Neuronal stem cell (in vitro differentiated cells): ENCODE data around the gene ZC3H7B.

Experiments
- DNase-seq: peaks from one replicate; pipeline ENCODE4 v3.0.0-alpha.2; 2013; ENCODE audit warnings: low spot score
- H2AFZ ChIP-seq: one replicate; pipeline ENCODE4 v1.6.1; 2013; ENCODE audit warnings: mild to moderate bottlenecking, low read length, inconsistent platforms
- H2AK5ac ChIP-seq: 2 replicates; pipeline ENCODE4 v1.6.1; 2013; ENCODE audit warnings: low read depth, mild to moderate bottlenecking, inconsistent platforms, low read length, moderate library complexity, mixed read lengths
- H2BK120ac ChIP-seq: 2 replicates; pipeline ENCODE4 v1.6.1; 2013; ENCODE audit warnings: low read depth, mild to moderate bottlenecking, inconsistent platforms, low read length, moderate library complexity, mixed read lengths
- H2BK12ac ChIP-seq: one replicate; pipeline ENCODE4 v1.6.1; 2013; ENCODE audit warnings: low read length, inconsistent platforms
- H2BK15ac ChIP-seq: 2 replicates; pipeline ENCODE4 v1.6.1; 2013; ENCODE audit warnings: mild to moderate bottlenecking, low read length, inconsistent platforms, mixed read lengths
- H2BK5ac ChIP-seq: one replicate; pipeline ENCODE4 v1.6.1; 2013; ENCODE audit warnings: inconsistent platforms, mild to moderate bottlenecking, low read length, moderate library complexity
- H3K14ac ChIP-seq: one replicate; pipeline ENCODE4 v1.6.1; 2013; ENCODE audit warnings: low read length, inconsistent platforms
- H3K18ac ChIP-seq: 2 replicates; pipeline ENCODE4 v1.6.1; 2013; ENCODE audit warnings: low read length, inconsistent platforms
- H3K23ac ChIP-seq: 2 replicates; pipeline ENCODE4 v1.6.1; 2013; ENCODE audit warnings: low read depth, mild to moderate bottlenecking, mixed read lengths, low read length, inconsistent platforms; ENCODE audit not compliant: poor library complexity
- H3K27ac ChIP-seq: replicated peaks from 3 replicates; pipeline ENCODE4 v1.5.1; 2013; ENCODE audit warnings: low read length, inconsistent platforms
- H3K27me3 ChIP-seq, 3 experiments: 2 replicates each; pipeline ENCODE4 v1.6.1; 2013; ENCODE audit warnings: low read length in 3 of 3, mild to moderate bottlenecking in 2 of 3, inconsistent platforms in 1 of 3, low read depth in 1 of 3, mixed read lengths in 1 of 3, moderate library complexity in 1 of 3; ENCODE audit not compliant: control insufficient read depth in 3 of 3, insufficient read depth in 3 of 3
- H3K36me3 ChIP-seq, 2 donors: replicated peaks in 1 of 2; 2 replicates each; pipeline ENCODE4 v1.6.1; 2013; ENCODE audit warnings: low read length in 2 of 2; ENCODE audit not compliant: control insufficient read depth in 2 of 2, insufficient read depth in 2 of 2
- H3K4ac ChIP-seq: 2 replicates; pipeline ENCODE4 v1.6.1; 2013; ENCODE audit warnings: inconsistent platforms, mild to moderate bottlenecking, low read length, moderate library complexity
- H3K4me1 ChIP-seq, 2 donors: 1 replicate in 1 of 2; 2 replicates in 1 of 2; pipeline ENCODE4 v1.6.1; 2013; ENCODE audit warnings: low read length in 2 of 2, low read depth in 1 of 2; ENCODE audit not compliant: control insufficient read depth in 2 of 2, insufficient read depth in 1 of 2
- H3K4me2 ChIP-seq: one replicate; pipeline ENCODE4 v1.6.1; 2013; ENCODE audit warnings: mild to moderate bottlenecking, low read length, inconsistent platforms; ENCODE audit not compliant: insufficient read depth, poor library complexity, severe bottlenecking
- H3K4me3 ChIP-seq, 2 donors: 2 replicates each; pipeline ENCODE4 v1.5.1; 2013; ENCODE audit warnings: low read length in 2 of 2, mild to moderate bottlenecking in 2 of 2, inconsistent platforms in 1 of 2, moderate library complexity in 1 of 2
- H3K79me1 ChIP-seq: one replicate; pipeline ENCODE4 v1.6.1; 2013; ENCODE audit warnings: low read depth, mild to moderate bottlenecking, inconsistent platforms, low read length, moderate library complexity
- H3K9ac ChIP-seq: one replicate; pipeline ENCODE4 v1.6.1; 2013; ENCODE audit warnings: mild to moderate bottlenecking, low read depth, low read length, inconsistent platforms; ENCODE audit not compliant: poor library complexity
- H3K9me3 ChIP-seq, 2 donors: replicated peaks in 1 of 2; 2 replicates each; pipeline versions ENCODE3 to v1.6.1; 2013; ENCODE audit warnings: low read length in 2 of 2, mild to moderate bottlenecking in 2 of 2, inconsistent platforms in 1 of 2, low read depth in 1 of 2, mixed read lengths in 1 of 2, moderate library complexity in 1 of 2; ENCODE audit not compliant: control insufficient read depth in 2 of 2, insufficient read depth in 1 of 2
- H4K8ac ChIP-seq: one replicate; pipeline ENCODE4 v1.6.1; 2013; ENCODE audit warnings: low read depth, mild to moderate bottlenecking, inconsistent platforms, low read length, moderate library complexity
- H4K91ac ChIP-seq: one replicate; pipeline ENCODE4 v1.6.1; 2013; ENCODE audit warnings: low read length, low read depth, mild to moderate bottlenecking, inconsistent platforms; ENCODE audit not compliant: poor library complexity
- WGBS, 2 donors: extraction: QIAGEN DNeasy Blood & Tissue Kit; methylation state at CpG; one replicate each; pipeline ENCODE4 v1.1.7; 2013; ENCODE audit warnings: missing lambda C conversion rate in 2 of 2, mixed read lengths in 1 of 2; ENCODE audit not compliant: insufficient read length in 2 of 2, insufficient replicate concordance in 1 of 2; ENCODE audit errors: extremely low coverage in 2 of 2; 5-methylcytosine and 5-hydroxymethylcytosine counted together

Gene ZC3H7B

DNA sequence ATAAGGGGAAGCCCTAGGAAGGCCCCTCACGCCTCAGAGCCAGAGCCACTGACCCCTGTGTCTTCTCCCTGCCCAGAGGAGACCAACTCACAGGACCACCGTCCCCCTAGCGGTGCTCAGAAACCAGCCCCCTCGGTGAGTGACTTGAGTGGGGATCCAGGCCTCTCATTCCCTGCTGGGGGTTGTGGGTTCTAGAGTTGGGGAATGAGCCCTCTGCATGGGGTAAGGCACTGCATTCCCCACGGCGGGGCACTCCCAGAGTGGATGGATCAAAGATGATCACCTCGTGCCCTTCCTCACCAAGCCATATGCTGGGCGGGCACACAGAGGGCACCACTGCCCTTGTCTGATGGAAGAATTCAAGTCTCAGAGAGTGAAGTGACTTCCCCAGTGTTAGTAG lies 39.7 kb downstream of the ZC3H7B start:
- no peak overlapping the region for H4K91ac ChIP-seq
- no peak overlapping the region for H3K14ac ChIP-seq
- no peak overlapping the region for H2AFZ ChIP-seq
- DNase-seq = no peak
- H3K27ac ChIP-seq = no peak overlapping the region
- no peak overlapping the region for H2BK15ac ChIP-seq
- no peak overlapping the region for H3K18ac ChIP-seq
- no peaks in the 10 kb centered on the region for H3K27me3 ChIP-seq
- no peak overlapping the region for H3K4ac ChIP-seq
- H3K23ac ChIP-seq = no peak overlapping the region
- H3K4me2 ChIP-seq = no peak overlapping the region
- WGBS, 2 donors = no CpG with 5 or more reads among the region's 8 CpGs
- no peak overlapping the region for H4K8ac ChIP-seq
- no peak overlapping the region for H3K9ac ChIP-seq
- no peaks in the 10 kb centered on the region for H3K4me1 ChIP-seq
- peaks cover 2% of the 10 kb centered on the region for H3K79me1 ChIP-seq
- H2BK12ac ChIP-seq = no peak overlapping the region
- H3K9me3 ChIP-seq = no peaks in the 10 kb centered on the region
- H3K4me3 ChIP-seq = no peak overlapping the region
- H2BK5ac ChIP-seq = no peak overlapping the region
- H3K36me3 ChIP-seq = peaks cover 29 to 73% of the 10 kb centered on the region in 2 donors
- H2BK120ac ChIP-seq = no peak overlapping the region
- no peak overlapping the region for H2AK5ac ChIP-seq

DNA sequence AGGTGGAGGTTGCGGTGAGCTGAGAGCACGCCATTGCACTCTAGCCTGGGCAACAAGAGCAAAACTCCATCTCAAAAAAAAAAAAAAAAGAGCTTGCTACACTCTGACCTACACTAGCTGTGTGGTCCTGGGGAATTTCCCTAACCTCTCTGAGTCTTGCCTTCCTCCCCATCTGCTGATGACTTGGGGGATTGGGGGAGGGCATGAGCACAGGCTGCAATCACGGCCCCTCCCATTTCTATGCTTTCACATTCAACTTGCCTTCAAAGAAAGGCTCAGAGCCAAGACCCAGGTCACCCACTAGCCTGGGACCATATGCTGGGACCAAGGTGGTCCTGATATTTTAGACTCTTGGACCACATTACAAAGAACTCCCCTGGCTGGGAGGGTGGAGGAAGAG lies 40.7 kb downstream of the ZC3H7B start:
- no peak overlapping the region for H2AK5ac ChIP-seq
- H3K4me3 ChIP-seq = no peak overlapping the region
- no CpG with 5 or more reads among the region's 3 CpGs for WGBS, 2 donors
- no peak overlapping the region for H3K4ac ChIP-seq
- DNase-seq = no peak
- H2BK5ac ChIP-seq = no peak overlapping the region
- H3K4me1 ChIP-seq = no peaks in the 10 kb centered on the region
- H2AFZ ChIP-seq = no peak overlapping the region
- no peak overlapping the region for H4K8ac ChIP-seq
- no peak overlapping the region for H2BK120ac ChIP-seq
- H3K18ac ChIP-seq = no peak overlapping the region
- no peak overlapping the region for H3K4me2 ChIP-seq
- no peaks in the 10 kb centered on the region for H3K9me3 ChIP-seq
- no peak overlapping the region for H3K9ac ChIP-seq
- H2BK12ac ChIP-seq = no peak overlapping the region
- peaks cover 2% of the 10 kb centered on the region for H3K79me1 ChIP-seq
- H4K91ac ChIP-seq = no peak overlapping the region
- no peaks in the 10 kb centered on the region for H3K27me3 ChIP-seq
- no peak overlapping the region for H3K14ac ChIP-seq
- H2BK15ac ChIP-seq = no peak overlapping the region
- no peak overlapping the region for H3K27ac ChIP-seq
- H3K23ac ChIP-seq = no peak overlapping the region
- peaks cover 35 to 81% of the 10 kb centered on the region in 2 donors for H3K36me3 ChIP-seq

DNA sequence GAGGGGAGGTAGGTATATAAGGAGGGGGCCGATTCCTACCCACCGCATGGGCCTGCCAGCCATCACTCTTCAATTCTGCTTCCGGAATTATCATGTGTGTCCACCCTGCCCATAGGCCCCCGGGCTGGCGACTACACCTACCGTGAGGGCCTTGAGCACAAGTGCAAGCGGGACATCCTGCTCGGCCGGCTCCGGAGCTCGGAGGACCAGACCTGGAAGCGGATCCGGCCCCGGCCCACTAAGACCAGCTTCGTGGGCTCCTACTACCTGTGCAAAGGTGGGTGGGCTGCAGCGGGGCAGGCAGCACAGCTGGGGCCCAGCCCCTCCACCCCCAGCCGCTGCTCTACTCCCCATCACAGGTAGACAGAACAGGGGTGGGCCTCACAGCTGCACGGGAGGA lies 42.0 kb downstream of the ZC3H7B start:
- H4K91ac ChIP-seq = no peak overlapping the region
- WGBS, 2 donors = no CpG with 5 or more reads among the region's 18 CpGs

DNA sequence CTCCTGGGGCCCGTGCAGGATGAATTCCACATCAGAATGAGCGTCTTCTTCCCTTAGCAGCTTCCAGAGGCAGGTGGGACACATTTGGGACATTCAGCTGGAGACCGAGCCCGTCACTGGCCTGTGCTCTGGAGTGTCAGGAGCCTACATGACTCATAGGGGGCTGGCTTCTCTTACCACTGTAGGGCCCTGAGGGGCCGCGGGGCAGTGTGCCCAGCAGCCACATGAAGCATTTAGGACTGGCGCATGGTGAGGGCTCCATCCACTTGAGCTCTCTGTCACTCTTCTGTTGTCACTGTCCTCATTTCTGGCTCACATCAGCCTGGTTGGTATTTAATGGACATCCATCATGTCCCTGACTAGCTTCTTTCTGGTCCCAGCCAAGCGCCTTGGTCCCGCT lies 42.4 kb downstream of the ZC3H7B start:
- no peaks in the 10 kb centered on the region for H3K27me3 ChIP-seq
- no peaks in the 10 kb centered on the region for H3K4me1 ChIP-seq
- DNase-seq = no peak

More for the DNA sequence above, 42.0 kb downstream of the ZC3H7B start:
- H3K14ac ChIP-seq = no peak overlapping the region
- no peak overlapping the region for H2AFZ ChIP-seq
- no peak overlapping the region for H3K18ac ChIP-seq
- H2BK5ac ChIP-seq = no peak overlapping the region
- H3K4me3 ChIP-seq = no peak overlapping the region
- peaks cover 48 to 89% of the 10 kb centered on the region in 2 donors for H3K36me3 ChIP-seq
- no peak overlapping the region for H3K27ac ChIP-seq
- no peak overlapping the region for H3K4me2 ChIP-seq
- H3K79me1 ChIP-seq = peaks cover 2% of the 10 kb centered on the region
- H3K23ac ChIP-seq = no peak overlapping the region
- H3K9me3 ChIP-seq = no peaks in the 10 kb centered on the region
- no peak for DNase-seq
- no peak overlapping the region for H3K4ac ChIP-seq
- H2BK12ac ChIP-seq = no peak overlapping the region
- no peak overlapping the region for H3K9ac ChIP-seq
- no peak overlapping the region for H2BK120ac ChIP-seq
- H3K4me1 ChIP-seq = no peaks in the 10 kb centered on the region
- H3K27me3 ChIP-seq = no peaks in the 10 kb centered on the region
- H4K8ac ChIP-seq = no peak overlapping the region
- no peak overlapping the region for H2AK5ac ChIP-seq
- H2BK15ac ChIP-seq = no peak overlapping the region

More for the DNA sequence above, 42.4 kb downstream of the ZC3H7B start:
- Histone ChIP-seq H3K4ac (no peak overlapping the region), H2BK15ac (no peak overlapping the region), H4K8ac (no peak overlapping the region), H3K14ac (no peak overlapping the region), H3K9ac (no peak overlapping the region), H2BK5ac (no peak overlapping the region), H3K4me3 (no peak overlapping the region), H4K91ac (no peak overlapping the region), H3K4me2 (no peak overlapping the region), H3K27ac (no peak overlapping the region), H3K9me3 (no peaks in the 10 kb centered on the region), H2AFZ (no peak overlapping the region), H3K36me3 (peaks cover 52 to 89% of the 10 kb centered on the region in 2 donors), H2AK5ac (no peak overlapping the region), H2BK120ac (no peak overlapping the region), H3K79me1 (peaks cover 2% of the 10 kb centered on the region), H3K18ac (no peak overlapping the region), H3K23ac (no peak overlapping the region), H2BK12ac (no peak overlapping the region)
- no CpG with 5 or more reads among the region's 9 CpGs for WGBS, 2 donors
